Fibroblast of gingiva (primary cell): Measurements from ENCODE around the gene ABCC2.

ENCODE experiments used
- DNase-seq: peaks from one replicate; pipeline ENCODE4 v3.0.0-alpha.2; 2011; ENCODE audit warnings: low read depth

The ABCC2 gene

GRCh38 chr10:99775850-99776249 is 6.6 kb upstream of the ABCC2 start:
- peak; percentile 88 for DNase-seq

- DNase-seq, result no peak
Measured at GRCh38 chr10:99777918-99778714, 4.3 kb upstream of the ABCC2 start.

- peak; percentile 70 for DNase-seq
Measured at GRCh38 chr10:99779335-99779734, 3.1 kb upstream of the ABCC2 start.

DNA sequence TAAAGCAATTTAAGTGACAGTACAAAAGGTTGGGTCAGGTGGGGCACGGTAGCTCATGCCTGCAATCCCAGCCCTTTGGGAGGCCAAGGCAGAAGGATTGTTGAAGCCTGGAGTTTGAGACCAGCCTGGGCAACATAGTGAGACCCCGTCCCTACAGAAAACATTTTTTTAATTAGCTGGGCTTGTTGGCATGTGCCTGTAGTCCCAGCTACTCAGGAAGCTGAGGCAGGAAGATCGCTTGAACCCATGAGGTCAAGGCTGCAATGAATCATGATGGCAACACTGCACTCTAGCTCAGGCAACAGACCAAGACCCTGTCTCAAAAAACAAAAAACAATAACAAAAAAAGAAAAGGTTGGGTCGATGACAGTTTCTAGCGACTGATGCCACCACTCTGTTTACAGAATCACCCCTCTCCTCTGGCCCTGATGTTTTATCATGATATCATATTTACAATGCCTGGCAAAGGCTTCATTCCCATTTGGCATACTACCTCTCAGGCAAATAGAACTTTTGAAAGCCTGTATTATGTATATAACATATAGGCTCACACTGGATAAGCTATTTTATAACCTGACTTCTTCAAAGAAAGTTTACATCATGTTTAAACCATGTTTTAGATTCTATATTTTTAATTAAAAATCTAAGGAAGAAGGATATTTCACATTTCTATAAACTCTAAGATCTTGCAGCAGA is 558 bp upstream of the ABCC2 start:
- no peak for DNase-seq

GRCh38 chr10:99784016-99784726 is 1.7 kb downstream of the ABCC2 start:
- peak; percentile 90 for DNase-seq

DNA sequence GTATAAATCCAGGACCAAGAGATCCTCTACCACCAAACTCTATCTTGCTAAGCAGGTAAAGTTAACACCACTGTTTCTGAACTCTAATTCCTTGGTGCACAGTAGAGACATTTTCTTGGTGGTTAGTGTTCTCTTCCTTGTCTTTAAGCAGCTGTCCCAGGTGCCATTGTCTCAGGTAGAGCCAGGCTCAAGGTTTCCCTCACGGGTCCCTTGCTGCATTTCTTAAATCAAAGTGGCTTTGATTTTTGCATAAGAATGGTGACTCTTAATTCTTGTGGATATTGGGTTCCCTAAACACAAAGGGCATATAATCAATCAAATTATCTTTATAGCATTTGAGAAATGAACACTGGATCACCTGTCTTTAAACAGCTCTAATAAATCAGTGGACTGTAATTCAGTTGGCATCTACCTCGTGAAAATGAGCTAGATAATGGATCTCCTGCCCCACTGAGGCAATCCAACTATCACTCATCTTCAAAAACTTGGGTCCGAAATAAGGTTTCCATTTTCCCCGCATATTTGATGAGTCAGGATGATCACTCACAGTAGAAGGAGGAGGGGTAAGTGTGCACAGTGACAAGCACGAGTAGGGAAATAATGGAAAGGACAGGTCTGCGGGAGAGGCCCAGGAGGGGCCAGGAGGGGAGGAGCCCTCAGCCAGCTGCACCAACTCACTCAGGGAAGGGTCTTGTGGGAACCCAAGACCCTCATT is 2.4 kb downstream of the ABCC2 start:
- DNase-seq, result no peak

GRCh38 chr10:99785646-99786045 is 3.2 kb downstream of the ABCC2 start:
- DNase-seq, result no peak

DNA sequence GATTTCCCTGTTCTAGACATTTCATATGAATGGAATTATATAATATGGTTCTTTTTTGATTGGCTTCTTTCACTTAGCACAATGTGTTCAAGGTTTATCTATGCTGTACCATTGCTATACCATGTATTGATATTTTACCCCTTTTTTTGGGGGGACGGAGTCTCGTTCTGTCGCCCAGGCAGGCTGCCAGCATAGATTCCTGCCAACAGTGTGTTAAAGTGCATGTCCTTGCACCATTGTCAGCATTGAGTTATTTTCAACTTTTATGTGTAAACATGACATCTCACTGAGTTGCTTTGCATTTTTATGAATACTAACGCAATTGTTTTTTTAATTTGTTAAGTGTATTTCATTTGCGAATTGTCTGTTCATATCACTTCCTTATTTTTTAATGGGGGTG is 4.9 kb downstream of the ABCC2 start:
- no peak for DNase-seq

DNA sequence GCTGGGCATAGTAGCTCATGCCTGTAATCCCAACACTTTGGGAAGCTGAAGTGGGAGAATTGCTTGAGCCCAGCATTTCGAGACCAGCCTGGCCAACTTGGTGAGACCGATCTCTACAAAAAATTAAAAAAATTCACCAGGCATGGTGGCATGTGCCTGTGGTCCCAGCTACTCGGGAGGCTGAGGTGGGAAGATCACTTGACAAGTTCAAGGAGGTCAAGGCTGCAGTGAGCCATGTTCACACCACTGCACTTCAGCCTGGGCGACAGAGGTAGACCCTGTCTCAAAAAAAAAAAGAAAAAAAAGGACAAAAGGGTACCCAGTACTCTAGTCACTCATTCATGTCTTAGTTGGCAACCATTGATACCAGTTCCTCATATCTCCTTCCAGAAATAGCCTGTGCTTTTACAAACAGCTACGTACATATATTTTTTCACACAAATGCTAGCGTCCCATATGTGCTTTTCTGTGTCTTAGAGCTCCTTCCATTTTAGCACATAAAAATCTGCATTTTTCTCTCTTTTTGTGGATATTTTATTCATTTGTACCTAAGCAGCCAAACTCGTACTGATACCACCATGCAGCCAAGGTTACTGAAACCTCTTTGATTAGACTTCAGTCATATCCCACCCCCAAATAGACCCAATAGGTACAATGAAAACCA is 5.5 kb downstream of the ABCC2 start:
- no peak for DNase-seq

DNA sequence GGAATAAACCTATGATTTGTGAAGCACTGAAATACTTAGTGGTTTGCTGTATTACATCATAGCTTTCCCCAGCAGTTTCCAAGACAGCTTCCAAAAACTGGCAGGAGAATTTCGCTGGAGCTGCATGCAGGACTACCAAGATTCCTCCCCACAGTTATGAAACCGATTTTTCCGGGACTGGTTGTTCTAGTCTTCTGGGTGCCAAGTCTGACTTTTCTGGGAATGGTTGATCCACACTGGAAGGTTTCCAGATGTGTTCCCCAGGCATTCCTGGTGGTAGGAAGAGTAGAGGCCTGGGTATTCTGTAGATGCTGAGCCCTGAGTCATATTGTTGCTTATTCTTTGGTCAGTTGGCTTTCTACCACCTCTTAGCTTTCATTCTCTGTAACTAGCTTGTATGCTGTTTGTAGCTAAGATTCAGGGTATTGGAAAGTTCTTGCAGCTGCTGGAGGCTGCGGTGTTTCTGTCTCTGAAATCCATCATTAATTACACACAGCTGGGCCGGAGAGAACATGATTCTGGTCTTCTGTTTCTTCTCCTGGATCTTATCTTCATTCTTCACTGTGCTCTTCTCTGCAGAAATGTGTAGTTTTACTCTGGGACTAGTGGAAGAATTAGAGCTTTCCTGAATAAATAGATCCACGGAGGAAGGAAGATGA is 6.3 kb downstream of the ABCC2 start:
- DNase-seq, result peak; percentile 98

DNA sequence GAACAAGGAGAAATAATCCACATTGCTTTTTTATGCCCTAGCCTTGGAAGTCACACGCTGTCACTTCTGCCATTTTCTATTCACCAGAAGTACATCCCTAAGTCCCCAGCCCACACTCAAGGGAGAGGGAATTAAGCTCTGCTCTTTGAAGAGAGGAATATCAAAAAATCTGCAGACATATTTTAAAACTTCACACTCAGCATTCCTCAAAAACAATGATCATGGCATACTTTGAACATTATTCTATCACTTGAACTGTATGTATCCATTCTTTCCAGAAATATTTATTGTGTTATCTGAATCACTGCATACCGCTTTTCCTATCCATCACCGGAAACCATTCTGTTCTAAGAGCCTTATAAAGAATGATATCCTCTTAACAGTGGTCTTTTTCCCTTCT is 9.4 kb downstream of the ABCC2 start:
- DNase-seq, result no peak

DNA sequence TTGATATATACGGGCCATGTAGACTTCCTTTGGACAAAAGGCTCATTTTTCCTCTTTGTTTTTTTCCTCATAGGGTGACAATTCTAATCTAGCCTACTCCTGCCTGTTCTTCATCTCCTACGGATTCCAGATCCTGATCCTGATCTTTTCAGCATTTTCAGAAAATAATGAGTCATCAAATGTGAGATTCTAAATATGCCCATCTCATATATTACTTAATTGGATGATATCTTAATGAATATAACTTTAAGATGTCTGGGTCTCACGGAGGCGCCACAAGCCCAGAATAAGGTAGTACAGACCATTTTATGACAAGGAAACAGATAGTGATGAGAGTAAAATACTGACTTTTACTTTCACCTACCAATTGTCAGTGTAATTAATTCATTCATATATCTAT is 11.4 kb downstream of the ABCC2 start:
- no peak for DNase-seq

DNA sequence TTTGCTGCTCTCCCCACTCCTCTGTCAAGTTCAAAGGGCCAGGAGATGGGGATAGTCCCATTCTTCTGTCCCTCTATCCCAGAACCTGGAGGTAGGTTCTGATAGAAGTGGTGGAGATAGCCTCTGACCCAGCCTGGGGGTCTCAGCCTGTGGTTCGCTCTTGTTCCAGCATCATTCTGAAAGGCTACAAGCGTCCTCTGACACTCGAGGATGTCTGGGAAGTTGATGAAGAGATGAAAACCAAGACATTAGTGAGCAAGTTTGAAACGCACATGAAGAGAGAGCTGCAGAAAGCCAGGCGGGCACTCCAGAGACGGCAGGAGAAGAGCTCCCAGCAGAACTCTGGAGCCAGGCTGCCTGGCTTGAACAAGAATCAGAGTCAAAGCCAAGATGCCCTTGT is 14.5 kb downstream of the ABCC2 start:
- no peak for DNase-seq

DNA sequence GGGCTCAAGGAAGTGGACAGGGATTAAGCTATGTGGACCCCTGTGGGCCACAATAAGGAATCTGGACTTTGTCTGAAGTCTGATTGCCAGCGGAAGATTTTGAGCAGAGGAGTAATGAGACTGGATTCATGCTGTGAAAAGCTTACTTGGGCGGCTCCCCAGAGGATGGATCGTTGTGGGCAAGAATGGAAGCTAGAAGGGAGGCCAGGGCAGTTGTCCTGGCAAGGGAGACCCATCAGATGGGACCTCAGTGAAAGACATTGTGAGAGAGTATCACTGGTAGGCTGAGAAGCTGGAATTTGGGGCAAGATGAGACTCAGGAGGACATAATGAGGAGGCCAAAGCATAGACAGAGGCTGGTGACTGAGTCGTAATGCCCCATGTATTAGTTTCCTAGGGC is 15.6 kb downstream of the ABCC2 start:
- DNase-seq, result no peak

- no peak for DNase-seq
Measured at GRCh38 chr10:99798920-99799319, 16.5 kb downstream of the ABCC2 start.

- DNase-seq, result no peak
Measured at GRCh38 chr10:99799613-99800012, 17.2 kb downstream of the ABCC2 start.

DNA sequence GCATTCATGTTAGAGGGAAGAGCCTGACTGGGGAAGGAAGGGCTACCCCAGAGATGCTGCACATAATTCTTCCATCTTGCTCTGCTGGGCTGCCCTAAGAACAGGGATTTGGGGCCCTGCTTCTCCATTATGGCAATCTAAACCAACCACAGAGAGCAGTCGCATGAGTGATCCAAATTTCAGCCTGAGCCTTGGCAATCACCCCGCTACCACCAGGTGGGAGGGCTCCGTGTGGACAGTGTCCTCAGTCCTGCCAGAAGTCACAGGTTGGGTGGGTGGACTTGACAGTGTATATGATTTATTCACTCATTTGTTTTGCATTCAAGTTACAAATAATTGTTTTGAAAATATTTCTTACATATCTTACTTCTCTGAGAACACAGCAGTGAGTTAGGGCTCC is 22.0 kb downstream of the ABCC2 start:
- DNase-seq, result no peak

DNA sequence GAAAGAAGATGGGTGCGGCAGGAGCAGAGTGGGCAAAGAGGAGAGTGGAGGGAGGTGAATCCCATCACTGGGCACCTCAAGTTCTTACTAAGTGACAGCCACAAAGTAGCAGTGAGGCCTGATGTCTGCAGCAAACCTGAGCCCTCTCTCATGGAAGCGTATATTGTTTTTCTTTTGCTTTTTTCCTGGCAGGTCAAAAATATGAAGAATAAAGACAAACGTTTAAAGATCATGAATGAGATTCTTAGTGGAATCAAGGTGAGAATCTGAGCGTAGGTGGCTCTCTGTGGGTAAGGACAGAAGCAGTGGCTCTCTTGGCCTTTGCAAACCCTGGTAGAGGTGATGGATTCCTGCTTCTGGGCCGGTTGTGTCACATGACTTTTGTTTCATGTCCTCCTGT is 22.8 kb downstream of the ABCC2 start:
- DNase-seq, result no peak

GRCh38 chr10:99806091-99806490 is 23.7 kb downstream of the ABCC2 start:
- DNase-seq, result no peak

DNA sequence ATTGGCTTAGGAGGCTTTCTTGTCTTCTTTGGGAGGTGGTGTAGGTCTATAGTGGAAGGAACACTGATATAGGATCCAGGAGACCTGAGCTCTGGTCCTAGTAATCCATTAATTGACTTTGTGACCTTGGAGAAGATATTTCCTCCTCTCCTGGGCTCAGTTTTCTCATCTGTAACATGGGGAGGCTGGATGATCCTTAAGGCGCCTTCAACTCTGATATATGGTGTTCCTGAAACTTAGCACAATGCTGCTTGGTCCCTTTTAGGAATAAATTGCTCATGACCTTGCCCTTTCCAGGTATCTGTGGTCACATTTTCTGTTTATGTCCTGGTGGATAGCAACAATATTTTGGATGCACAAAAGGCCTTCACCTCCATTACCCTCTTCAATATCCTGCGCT is 25.3 kb downstream of the ABCC2 start:
- no peak for DNase-seq

- peak; percentile 6 for DNase-seq
Measured at GRCh38 chr10:99808270-99808669, 25.8 kb downstream of the ABCC2 start.
